ENCODE data around the gene OR2M7.

DNA sequence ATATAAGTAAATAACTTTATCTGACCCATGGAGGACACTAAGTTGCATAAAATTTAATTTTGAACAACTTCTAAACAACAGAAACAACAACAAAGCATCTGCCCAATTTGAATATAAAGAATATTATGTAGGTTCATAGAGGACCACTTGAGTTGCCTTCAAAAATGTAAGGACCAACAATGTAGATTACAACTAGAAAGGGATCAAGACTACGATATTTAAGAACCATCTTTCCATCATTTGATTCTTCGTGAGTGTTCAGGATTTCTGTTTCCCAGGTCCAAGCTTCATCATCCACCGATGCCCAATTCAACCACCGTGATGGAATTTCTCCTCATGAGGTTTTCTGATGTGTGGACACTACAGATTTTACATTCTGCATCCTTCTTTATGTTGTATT lies 24.1 kb upstream of the OR2M7 start, which contains the start of gene OR14C36:
- TF ChIP-seq CTCF (IDR thresholded peaks at IDR 0.05) (no peak), POLR2A (IDR thresholded peaks at IDR 0.05; ENCODE audit: low read depth) (no peak), EP300 (IDR thresholded peaks at IDR 0.05) (no peak), POLR2AphosphoS5 (IDR thresholded peaks at IDR 0.05) (no peak)

All from esophagus muscularis mucosa (tissue), 4 donors.